Calu3 (cell line): ENCODE results near the gene ZBTB33. TPM values are rescaled to one million over a fixed set of nuclear protein-coding genes. Genes with fewer than 3 reads are reported as not detected.

Experiments used
- BruUV-seq: library from RNA; stranded (reverse); fragments of 400-500 nt; replicated peaks from 2 replicates; lab custom pipeline; 2021; lab: Mats Ljungman, UMichigan
- CTCF ChIA-PET: fragments of 300-600 bp; sonication (Branson Sonifier 250); formaldehyde crosslinking; loops from one replicate; lab custom pipeline; 2022; ENCODE audit warnings: antibody characterized with exemption; lab: Charles Lee
- DNase-seq: peaks from one replicate; pipeline ENCODE4 v3.0.0; 2022
- H3K27ac Mint-ChIP-seq: one replicate; pipeline ENCODE4 v1.8.0; 2022; ENCODE audit warnings: mixed read lengths; ENCODE audit not compliant: unreplicated experiment
- H3K27me3 Mint-ChIP-seq: one replicate; pipeline ENCODE4 v1.8.0; 2022; ENCODE audit warnings: mixed read lengths; ENCODE audit not compliant: unreplicated experiment
- H3K36me3 Mint-ChIP-seq: one replicate; pipeline ENCODE4 v1.8.0; 2022; ENCODE audit warnings: mild to moderate bottlenecking, moderate library complexity, mixed read lengths; ENCODE audit not compliant: insufficient read depth, unreplicated experiment
- H3K4me1 Mint-ChIP-seq: one replicate; pipeline ENCODE4 v1.8.0; 2022; ENCODE audit warnings: mild to moderate bottlenecking, low read depth, mixed read lengths; ENCODE audit not compliant: unreplicated experiment
- H3K4me3 Mint-ChIP-seq: one replicate; pipeline ENCODE4 v1.8.0; 2022; ENCODE audit warnings: mild to moderate bottlenecking, low read depth, moderate library complexity, mixed read lengths; ENCODE audit not compliant: unreplicated experiment
- H3K9me3 Mint-ChIP-seq: one replicate; pipeline ENCODE4 v1.8.0; 2022; ENCODE audit warnings: low read depth, mixed read lengths; ENCODE audit not compliant: unreplicated experiment
- intact Hi-C: fragments of 100-400 bp; cut with micrococcal nuclease; formaldehyde crosslinking; loops from one replicate; pipeline ENCODE4 v1.10.0; 2022; ENCODE audit not compliant: unreplicated experiment
- total RNA-seq: library from RNA; stranded (reverse); gene quantifications from 2 replicates; pipeline ENCODE4 v1.2.3, GENCODE V29; 2022
- TF ChIP-seq, protein P1 (sequence below): fragments of 200-600 bp; IDR thresholded peaks from one replicate; pipeline ENCODE4 v1.8.0; 2022; ENCODE audit warnings: antibody characterized with exemption; ENCODE audit not compliant: unreplicated experiment

The ZBTB33 gene
- total RNA-seq, 1 experiment from 2014 or later: 22.7 TPM

DNA sequence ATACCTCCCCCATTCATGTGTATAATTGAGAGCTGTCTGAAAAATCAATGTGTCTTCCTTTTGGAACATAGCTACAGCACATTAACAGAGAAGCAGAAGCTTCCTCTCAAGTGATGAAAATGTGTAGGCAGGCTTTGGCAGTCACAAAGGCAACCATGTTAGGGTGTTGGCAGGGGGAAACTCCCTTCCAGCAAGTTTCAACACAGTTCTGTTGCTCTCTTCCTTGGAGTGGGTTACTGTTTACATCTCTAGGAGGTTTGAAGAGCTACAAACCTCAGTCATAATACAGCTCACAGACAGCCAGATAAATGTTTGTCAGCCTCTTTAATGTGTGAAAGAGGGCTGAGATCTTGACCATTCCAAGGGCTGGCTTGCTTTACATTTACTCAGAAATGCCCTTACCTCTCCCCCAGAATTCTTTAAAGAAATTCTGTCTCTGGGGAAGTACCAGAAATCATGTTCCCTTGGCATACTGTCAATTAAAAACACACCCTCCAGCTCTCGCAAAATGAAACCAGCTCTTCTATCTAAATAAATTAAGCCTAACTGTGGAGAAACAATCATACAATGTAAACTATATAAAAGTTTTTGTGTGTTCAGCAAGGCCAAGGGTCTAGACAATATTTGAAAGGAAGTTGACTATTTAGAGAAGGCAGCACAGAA, 18.9 kb downstream of the ZBTB33 start:
- Mint-ChIP-seq H3K4me3 (no peak overlapping the region), H3K4me1 (no peaks in the 10 kb centered on the region), H3K36me3 (no peaks in the 10 kb centered on the region), H3K9me3 (no peaks in the 10 kb centered on the region), H3K27ac (no peak overlapping the region), H3K27me3 (peaks cover 7% of the 10 kb centered on the region)
- no TSS peak for BruUV-seq
- intact Hi-C loops: no loop called here
- TF ChIP-seq, protein P1, sequence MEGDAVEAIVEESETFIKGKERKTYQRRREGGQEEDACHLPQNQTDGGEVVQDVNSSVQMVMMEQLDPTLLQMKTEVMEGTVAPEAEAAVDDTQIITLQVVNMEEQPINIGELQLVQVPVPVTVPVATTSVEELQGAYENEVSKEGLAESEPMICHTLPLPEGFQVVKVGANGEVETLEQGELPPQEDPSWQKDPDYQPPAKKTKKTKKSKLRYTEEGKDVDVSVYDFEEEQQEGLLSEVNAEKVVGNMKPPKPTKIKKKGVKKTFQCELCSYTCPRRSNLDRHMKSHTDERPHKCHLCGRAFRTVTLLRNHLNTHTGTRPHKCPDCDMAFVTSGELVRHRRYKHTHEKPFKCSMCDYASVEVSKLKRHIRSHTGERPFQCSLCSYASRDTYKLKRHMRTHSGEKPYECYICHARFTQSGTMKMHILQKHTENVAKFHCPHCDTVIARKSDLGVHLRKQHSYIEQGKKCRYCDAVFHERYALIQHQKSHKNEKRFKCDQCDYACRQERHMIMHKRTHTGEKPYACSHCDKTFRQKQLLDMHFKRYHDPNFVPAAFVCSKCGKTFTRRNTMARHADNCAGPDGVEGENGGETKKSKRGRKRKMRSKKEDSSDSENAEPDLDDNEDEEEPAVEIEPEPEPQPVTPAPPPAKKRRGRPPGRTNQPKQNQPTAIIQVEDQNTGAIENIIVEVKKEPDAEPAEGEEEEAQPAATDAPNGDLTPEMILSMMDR: no peak
- CTCF ChIA-PET: no interaction called here
- no peak for DNase-seq

DNA sequence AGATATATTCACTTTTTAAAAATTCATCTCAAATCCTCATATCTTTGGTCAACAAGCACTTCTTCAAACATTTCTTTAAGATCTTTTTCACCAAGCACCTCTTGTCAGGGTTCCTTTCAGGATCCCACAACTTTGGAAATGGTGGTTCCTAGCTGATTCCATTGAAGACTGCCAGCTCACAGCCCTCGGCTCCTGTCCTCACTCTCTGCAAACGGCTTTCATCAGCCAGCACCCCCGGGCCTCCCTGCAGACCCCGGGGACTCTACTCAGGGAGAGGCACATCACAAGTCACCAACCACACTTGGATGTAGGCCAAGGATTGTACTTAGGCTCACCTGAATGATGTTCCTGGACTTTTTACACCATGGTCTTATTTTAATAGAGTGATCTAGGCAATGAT, 20.0 kb downstream of the ZBTB33 start:
- Mint-ChIP-seq H3K27me3 (peaks cover 13% of the 10 kb centered on the region), H3K4me1 (no peaks in the 10 kb centered on the region), H3K4me3 (no peak overlapping the region), H3K9me3 (no peaks in the 10 kb centered on the region), H3K36me3 (no peaks in the 10 kb centered on the region), H3K27ac (no peak overlapping the region)
- no peak for DNase-seq
- CTCF ChIA-PET: no interaction called here
- TF ChIP-seq, protein P1: no peak
- intact Hi-C loops: no loop called here
- no TSS peak for BruUV-seq

DNA sequence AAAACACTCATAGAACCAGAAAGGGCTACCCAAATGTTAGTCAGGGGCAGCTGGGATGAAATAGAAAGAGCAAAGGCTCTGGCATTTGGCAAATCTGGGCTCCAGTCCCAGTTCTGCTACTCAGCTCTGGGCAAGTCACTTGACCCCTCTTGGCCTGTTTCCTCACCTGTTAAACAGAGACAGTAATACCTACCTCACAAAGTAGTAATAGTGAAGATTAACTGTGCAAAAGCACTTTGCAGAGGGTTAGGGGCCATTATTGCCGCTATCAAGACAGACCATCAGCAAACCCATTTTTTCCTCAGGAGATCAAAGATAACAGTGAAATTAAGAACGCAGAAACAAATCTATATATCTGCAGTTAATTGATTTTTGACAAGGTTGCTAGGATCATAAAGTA, 20.6 kb downstream of the ZBTB33 start:
- Mint-ChIP-seq H3K9me3 (no peaks in the 10 kb centered on the region), H3K27ac (no peak overlapping the region), H3K27me3 (peaks cover 13% of the 10 kb centered on the region), H3K4me1 (no peaks in the 10 kb centered on the region), H3K4me3 (no peak overlapping the region), H3K36me3 (no peaks in the 10 kb centered on the region)
- CTCF ChIA-PET: interaction anchor here (0.7 kb wide), 1 partner anchor 145 kb away, joined by 3 read pairs; no protein-coding TSS in a partner anchor
- no TSS peak for BruUV-seq
- intact Hi-C loops: no loop called here
- TF ChIP-seq, protein P1: no peak
- no peak for DNase-seq

DNA sequence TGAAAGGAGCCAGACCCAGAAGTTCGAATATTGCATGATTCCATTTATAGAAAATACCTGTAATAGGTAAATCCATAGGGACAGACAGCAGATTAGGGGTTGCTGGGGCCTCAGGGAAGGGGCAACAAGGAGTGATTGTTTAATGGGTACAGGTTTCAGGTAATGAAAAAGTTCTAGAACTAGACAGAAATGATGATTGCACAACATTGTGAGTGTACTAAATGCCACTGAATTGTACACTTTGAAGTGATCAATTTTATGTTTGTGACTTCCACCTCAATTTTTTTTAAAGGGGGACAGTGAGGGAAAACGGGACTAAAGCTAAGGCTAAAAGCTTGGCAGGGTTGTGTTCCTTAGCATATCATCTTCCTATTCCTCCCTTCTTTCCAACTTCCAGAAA, 23.5 kb downstream of the ZBTB33 start:
- no peaks in the 10 kb centered on the region for H3K4me1 Mint-ChIP-seq
- intact Hi-C loops: no loop called here
- no peak for DNase-seq
- no TSS peak for BruUV-seq
- H3K36me3 Mint-ChIP-seq: no peaks in the 10 kb centered on the region
- no peak overlapping the region for H3K27ac Mint-ChIP-seq
- no peaks in the 10 kb centered on the region for H3K9me3 Mint-ChIP-seq
- H3K4me3 Mint-ChIP-seq: no peak overlapping the region
- H3K27me3 Mint-ChIP-seq: peaks cover 13% of the 10 kb centered on the region
- TF ChIP-seq, protein P1: no peak
- CTCF ChIA-PET: no interaction called here
